Heart right ventricle (tissue), 16 donors: ENCODE results near the gene GMDS. TPM values are rescaled to one million over a fixed set of nuclear protein-coding genes. Genes with fewer than 3 reads are reported as not detected.

Source experiments
- ATAC-seq, 8 donors: fragments of 200-7000 bp; cut with Tn5 transposase; one replicate each; pipeline ENCODE4 v1.9.1; 2020; ENCODE audit warnings: mild to moderate bottlenecking in 8 of 8, moderate library complexity in 8 of 8, moderate number of reproducible peaks in 1 of 8
- DNase-seq, 2 donors: peaks; one replicate each; pipeline ENCODE4 v3.0.0-alpha.2; 2020
- H3K27ac ChIP-seq, 10 donors: fragments of 200-600 bp; sonication (generic) in 2 of 10; one replicate each; pipeline versions ENCODE4 v1.5.0 to v1.8.0; 2020 to 2022; ENCODE audit warnings: mild to moderate bottlenecking in 3 of 10
- H3K27me3 ChIP-seq, 7 donors: fragments of 200-600 bp; one replicate each; pipeline ENCODE4 v1.8.0; 2021 to 2022; ENCODE audit warnings: mild to moderate bottlenecking in 2 of 7
- H3K36me3 ChIP-seq, 9 donors: fragments of 200-600 bp; sonication (generic) in 1 of 9; one replicate each; pipeline versions ENCODE4 v1.5.0 to v1.8.0; 2020 to 2022; ENCODE audit warnings: mild to moderate bottlenecking in 2 of 9
- H3K4me1 ChIP-seq, 9 donors: fragments of 200-600 bp; sonication (generic) in 1 of 9; one replicate each; pipeline versions ENCODE4 v1.5.0 to v1.8.0; 2020 to 2022; ENCODE audit warnings: mild to moderate bottlenecking in 4 of 9
- H3K4me3 ChIP-seq, 10 donors: fragments of 200-600 bp; sonication (generic) in 2 of 10; one replicate each; pipeline versions ENCODE4 v1.5.0 to v1.8.0; 2020 to 2022; ENCODE audit warnings: mild to moderate bottlenecking in 7 of 10, moderate library complexity in 2 of 10
- H3K9me3 ChIP-seq, 11 donors: fragments of 200-600 bp in 10 of 11; sonication (generic) in 2 of 11; one replicate each; pipeline versions ENCODE4 v1.5.0 to v1.8.0; 2013 to 2022; ENCODE audit warnings: mild to moderate bottlenecking in 2 of 11, control low read depth in 1 of 11, moderate library complexity in 1 of 11
- WGBS, 2 donors: extraction: QIAGEN DNeasy Blood & Tissue Kit; methylation state at CpG; one replicate each; pipeline ENCODE4 v1.1.7; 2013; ENCODE audit warnings: inconsistent platforms in 1 of 2; 5-methylcytosine and 5-hydroxymethylcytosine counted together
- intact Hi-C, 10 donors: fragments of 100-400 bp; cut with DNase I; formaldehyde crosslinking; loops; one replicate each; pipeline versions ENCODE4 v1.11.1 to v1.14.2; 2022
- polyA plus RNA-seq, 2 donors: library from polyadenylated mRNA; stranded (reverse); fragments of 200-250 nt; gene quantifications; one replicate each; pipeline ENCODE4 v1.2.3, GENCODE V29; 2013
- total RNA-seq, 10 donors: library from RNA; stranded (reverse); fragmentation: NEBNext Ultra II Directional in 3 of 10; extraction: Animal tissue kit (Norgen Biotek cat#: 25700) in 3 of 10; gene quantifications; one replicate each; pipeline versions ENCODE4 v1.2.1 to v1.2.4, GENCODE V29; 2021 to 2023
- TF ChIP-seq, protein P1 (sequence below), 9 donors: fragments of 200-600 bp; sonication (generic) in 2 of 9; IDR thresholded peaks; one replicate each; pipeline versions ENCODE4 v1.5.0 to v1.8.0; 2021 to 2022; ENCODE audit warnings: antibody characterized with exemption in 9 of 9, mild to moderate bottlenecking in 5 of 9, moderate library complexity in 1 of 9
- donor health status: Arrhythmogenic right ventricular cardiomyopathy.
- donor health status: ischemic (EF 13 %, LVEDD 7.1; RV severe dilation, severe dysfunction).
- donor health status: healthy with polysubstance abuse.
- donor health status: DM: no; HTN: yes; CAD: no.
- donor health status: DM: no; HTN: no; CAD: no.
- donor health status: ischemic (EF 25% LVEDD 6.9; RV normal size, moderate dysfunction).
- donor health status: ischemic (EF 25% LVEDD 5.7; RV mildly dilated, moderate dysfunction).
- donor health status: healthy.
- donor health status: DM: yes; HTN: yes; CAD: no.
- donor health status: Ischemic cardiomyopathy.
- donor health status: ischemic (EF 35%, LVEDD 5.7; RV mildly dilated, moderate dysfunction).
- donor health status: nonischemic (EF 11% LVEDD 7.7; RV severe dilation, severe dysfunction).
- donor health status: DM: yes; HTN: yes; CAD: no.
- donor health status: PGD.
- donor health status: ischemic (EF 29% LVEDD 5.4; RV normal size, mild dysfunction).
- donor health status: nonischemic (EF 23%, LVEDD 6.1; RV moderate dilation, normal function).

Gene GMDS
- total and polyA plus RNA-seq, 12 donors, result 5.0 to 10.6 (median 6.9) TPM

DNA sequence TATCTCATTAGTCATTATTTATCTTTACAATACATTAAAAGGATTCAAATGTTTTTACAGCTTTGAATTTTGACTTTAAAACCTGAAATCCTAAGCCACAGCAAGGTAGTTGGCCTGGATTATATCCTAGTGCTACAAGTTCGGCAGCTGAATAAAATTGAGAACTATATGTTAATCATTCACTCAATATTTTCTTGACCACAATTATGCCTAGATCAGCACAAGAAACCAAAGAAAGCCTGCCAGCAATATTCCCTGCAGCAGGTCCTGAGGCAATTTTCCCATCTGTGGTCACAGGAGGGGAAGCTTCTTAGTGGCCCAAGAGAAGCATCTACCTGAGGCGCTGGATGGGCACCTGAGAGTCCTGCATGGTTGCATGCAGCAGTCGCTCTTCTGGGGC lies 183.5 kb downstream of the GMDS start:
- WGBS, 2 donors, result 96% methylated on average over 3 of the region's 3 CpGs
- no peak for DNase-seq
- Histone ChIP-seq H3K4me3 (no peak overlapping the region), H3K27me3 (no peaks in the 10 kb centered on the region), H3K27ac (no peak overlapping the region), H3K9me3 (peaks cover 0 to 4% (median 0%) of the 10 kb centered on the region in 11 donors), H3K4me1 (peaks cover 0 to 4% (median 0%) of the 10 kb centered on the region in 9 donors), H3K36me3 (no peaks in the 10 kb centered on the region)
- ATAC-seq, result no peak
- intact Hi-C loops, result no loop called here
- TF ChIP-seq, protein P1, sequence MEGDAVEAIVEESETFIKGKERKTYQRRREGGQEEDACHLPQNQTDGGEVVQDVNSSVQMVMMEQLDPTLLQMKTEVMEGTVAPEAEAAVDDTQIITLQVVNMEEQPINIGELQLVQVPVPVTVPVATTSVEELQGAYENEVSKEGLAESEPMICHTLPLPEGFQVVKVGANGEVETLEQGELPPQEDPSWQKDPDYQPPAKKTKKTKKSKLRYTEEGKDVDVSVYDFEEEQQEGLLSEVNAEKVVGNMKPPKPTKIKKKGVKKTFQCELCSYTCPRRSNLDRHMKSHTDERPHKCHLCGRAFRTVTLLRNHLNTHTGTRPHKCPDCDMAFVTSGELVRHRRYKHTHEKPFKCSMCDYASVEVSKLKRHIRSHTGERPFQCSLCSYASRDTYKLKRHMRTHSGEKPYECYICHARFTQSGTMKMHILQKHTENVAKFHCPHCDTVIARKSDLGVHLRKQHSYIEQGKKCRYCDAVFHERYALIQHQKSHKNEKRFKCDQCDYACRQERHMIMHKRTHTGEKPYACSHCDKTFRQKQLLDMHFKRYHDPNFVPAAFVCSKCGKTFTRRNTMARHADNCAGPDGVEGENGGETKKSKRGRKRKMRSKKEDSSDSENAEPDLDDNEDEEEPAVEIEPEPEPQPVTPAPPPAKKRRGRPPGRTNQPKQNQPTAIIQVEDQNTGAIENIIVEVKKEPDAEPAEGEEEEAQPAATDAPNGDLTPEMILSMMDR (IDR thresholded peaks at IDR 0.05), result no peak

DNA sequence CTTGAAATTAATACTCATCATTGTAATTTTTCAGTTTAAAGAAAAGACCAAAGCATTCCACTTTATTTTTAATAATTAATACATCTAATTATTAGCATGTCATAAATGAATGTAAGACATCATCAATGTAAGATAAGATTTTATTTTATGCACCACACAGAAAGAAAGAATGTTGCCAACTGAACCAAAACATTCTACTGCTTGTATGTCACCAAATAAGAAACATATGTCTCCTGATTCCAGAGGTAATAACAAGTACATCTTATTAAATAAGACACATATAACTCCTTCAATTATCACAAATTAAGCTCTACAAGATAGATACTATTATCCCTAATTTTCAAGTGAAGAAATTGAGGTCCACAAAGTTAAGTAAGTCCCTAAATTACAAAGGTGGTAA lies 189.5 kb downstream of the GMDS start:
- H3K4me3 ChIP-seq, result no peak overlapping the region
- TF ChIP-seq, protein P1 (IDR thresholded peaks at IDR 0.05), result no peak
- intact Hi-C loops, result no loop called here
- no peak for DNase-seq
- no peaks in the 10 kb centered on the region for H3K9me3 ChIP-seq
- H3K27ac ChIP-seq, result no peak overlapping the region
- no peaks in the 10 kb centered on the region for H3K36me3 ChIP-seq
- H3K4me1 ChIP-seq, result no peaks in the 10 kb centered on the region
- no peaks in the 10 kb centered on the region for H3K27me3 ChIP-seq
- ATAC-seq, result no peak

DNA sequence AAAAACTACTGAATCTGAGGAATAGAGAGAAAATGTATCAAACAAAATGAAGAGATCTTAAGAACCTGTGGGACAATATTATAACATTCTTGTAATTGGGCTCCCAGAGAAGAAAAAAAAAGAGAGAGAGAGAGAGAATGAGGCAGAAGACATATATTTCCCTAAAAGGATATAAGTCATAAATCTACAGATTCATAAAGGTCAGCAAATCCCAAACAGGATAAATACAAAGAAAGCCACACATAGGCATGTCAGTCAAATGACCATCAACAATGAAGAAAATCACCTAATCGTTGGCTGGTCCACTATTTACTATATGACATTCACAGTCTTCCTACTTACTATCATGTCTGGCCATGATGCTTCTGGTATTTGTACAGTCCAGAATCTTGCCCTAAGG lies 190.3 kb downstream of the GMDS start:
- intact Hi-C loops, result no loop called here
- H3K27me3 ChIP-seq, result no peaks in the 10 kb centered on the region
- H3K9me3 ChIP-seq, result no peaks in the 10 kb centered on the region
- no peaks in the 10 kb centered on the region for H3K36me3 ChIP-seq
- ATAC-seq (no peak), DNase-seq (no peak)
- H3K4me1 ChIP-seq, result no peaks in the 10 kb centered on the region
- TF ChIP-seq, protein P1 (IDR thresholded peaks at IDR 0.05), result no peak
- H3K4me3 ChIP-seq, result no peak overlapping the region
- 77 to 100% methylated on average over 1 of the region's 1 CpG for WGBS, 2 donors
- H3K27ac ChIP-seq, result no peak overlapping the region

DNA sequence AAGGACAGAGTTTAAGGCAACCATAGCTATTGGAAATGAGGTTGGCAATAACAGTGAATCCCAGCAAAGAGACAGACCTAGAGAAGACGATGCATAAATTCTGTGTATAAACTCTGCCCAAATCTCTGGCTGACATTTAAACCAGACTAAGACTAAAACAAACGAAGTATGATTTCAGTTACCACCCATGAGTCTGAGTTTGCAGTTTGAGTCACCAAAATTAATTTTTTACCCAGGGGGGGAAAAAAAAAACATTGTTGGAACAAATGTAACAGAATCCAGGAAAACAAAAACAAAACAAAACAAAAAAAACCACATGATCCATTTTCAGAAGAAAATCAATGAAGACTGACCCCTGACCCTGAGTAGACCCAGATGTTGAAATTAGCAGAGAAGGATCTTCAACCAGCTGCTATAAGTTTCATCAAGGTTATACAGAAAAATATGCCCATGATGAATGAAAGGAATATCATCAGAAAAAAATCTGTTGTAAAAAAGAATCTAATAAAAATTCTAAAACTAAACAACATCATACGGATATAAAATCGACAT lies 190.8 kb downstream of the GMDS start:
- intact Hi-C loops, result no loop called here
- H3K27me3 ChIP-seq, result no peaks in the 10 kb centered on the region
- H3K36me3 ChIP-seq, result no peaks in the 10 kb centered on the region
- H3K4me1 ChIP-seq, result no peaks in the 10 kb centered on the region
- no peaks in the 10 kb centered on the region for H3K9me3 ChIP-seq
- ATAC-seq (no peak), DNase-seq (no peak)
- TF ChIP-seq, protein P1 (IDR thresholded peaks at IDR 0.05), result no peak
- H3K4me3 ChIP-seq, result no peak overlapping the region
- 74 to 91% methylated on average over 4 of the region's 4 CpGs for WGBS, 2 donors
- H3K27ac ChIP-seq, result no peak overlapping the region
